Occipital lobe (tissue), 2 donors: ENCODE results near the gene MBOAT2. TPM values are rescaled to one million over a fixed set of nuclear protein-coding genes. Genes with fewer than 3 reads are reported as not detected.

Source experiments
- DNase-seq: peaks from one replicate; lab custom pipeline; 2025; lab: John Stamatoyannopoulos, UW
- total RNA-seq: library from RNA; depleted of rRNA; stranded (reverse); fragments of >200 nt; gene quantifications from one replicate; pipeline ENCODE4 v1.2.3, GENCODE V29; 2014

Gene MBOAT2
- total RNA-seq, 1 donor from 2014 or later = 189 TPM

- DNase-seq = no peak
These were observed 175.8 kb downstream of the MBOAT2 start for GRCh38 chr2:8827729-8828128.

GRCh38 chr2:8822218-8822617, 181.3 kb downstream of the MBOAT2 start:
- no peak for DNase-seq

GRCh38 chr2:8821276-8822217, 181.9 kb downstream of the MBOAT2 start:
- DNase-seq = peak; percentile 46

GRCh38 chr2:8819948-8820347, 183.5 kb downstream of the MBOAT2 start:
- no peak for DNase-seq

- DNase-seq = no peak
These were observed 184.3 kb downstream of the MBOAT2 start for GRCh38 chr2:8819194-8819593.

- no peak for DNase-seq
These were observed 186.3 kb downstream of the MBOAT2 start for GRCh38 chr2:8817221-8817620.

- DNase-seq = no peak
These were observed 196.4 kb downstream of the MBOAT2 start for GRCh38 chr2:8806885-8807704.

- no peak for DNase-seq
These were observed 197.9 kb downstream of the MBOAT2 start for GRCh38 chr2:8805278-8806210.

GRCh38 chr2:8803658-8804379, 199.7 kb downstream of the MBOAT2 start:
- no peak for DNase-seq

GRCh38 chr2:8802741-8803140, 200.7 kb downstream of the MBOAT2 start:
- DNase-seq = no peak

Other genes starting within 250 kb of the MBOAT2 start
- 721 TPM for gene KIDINS220, start 166.1 kb downstream of the MBOAT2 start, total RNA-seq
- 31.0 TPM for gene ASAP2, start 203.1 kb upstream of the MBOAT2 start, total RNA-seq